Stimulated activated CD8-positive, alpha-beta memory T cell treated with anti-CD3 and anti-CD28 coated beads, Interleukin-4, amount 100 ng/mL, for 48 hours (primary cell): ENCODE results near the gene MYH7.
"Not testable (repeated sequence)": the region's sequence is repeated elsewhere in the genome, so short reads cannot be mapped to it uniquely, and the experiment has no call there.

Source experiments
- DNase-seq: peaks from one replicate; pipeline ENCODE4 v3.0.0-alpha.2; 2020

The MYH7 gene

DNA sequence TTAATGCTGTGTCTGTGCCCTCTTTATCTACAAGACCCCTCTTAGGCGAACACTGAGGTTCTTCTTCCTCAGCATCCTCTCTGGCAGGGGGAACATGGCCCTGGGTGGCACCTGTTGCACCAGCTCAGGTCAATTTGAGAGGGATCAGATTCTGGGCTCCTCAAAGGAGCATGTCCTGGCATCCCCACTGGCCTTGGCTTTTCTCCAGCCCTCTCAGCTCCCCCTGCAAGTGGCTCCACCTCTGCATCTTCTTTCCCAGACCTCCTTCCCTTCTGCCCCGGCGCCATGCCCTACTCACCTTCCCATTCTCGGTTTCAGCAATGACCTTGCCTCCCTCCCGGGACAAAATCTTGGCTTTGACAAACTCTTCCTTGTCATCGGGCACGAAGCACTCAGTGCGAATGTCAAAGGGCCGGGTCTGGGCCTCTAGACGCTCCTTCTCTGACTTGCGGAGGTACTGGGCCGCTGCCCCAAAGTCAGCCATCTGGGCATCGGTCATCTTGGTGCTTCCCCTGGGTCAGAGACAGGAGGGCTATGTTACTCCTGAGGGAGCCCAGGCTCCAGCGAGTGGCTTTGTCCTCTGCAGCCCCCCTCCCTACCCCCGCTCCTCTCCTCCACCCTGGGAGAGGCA is 28.6 kb downstream of the MYH7 start:
- DNase-seq, result no peak

DNA sequence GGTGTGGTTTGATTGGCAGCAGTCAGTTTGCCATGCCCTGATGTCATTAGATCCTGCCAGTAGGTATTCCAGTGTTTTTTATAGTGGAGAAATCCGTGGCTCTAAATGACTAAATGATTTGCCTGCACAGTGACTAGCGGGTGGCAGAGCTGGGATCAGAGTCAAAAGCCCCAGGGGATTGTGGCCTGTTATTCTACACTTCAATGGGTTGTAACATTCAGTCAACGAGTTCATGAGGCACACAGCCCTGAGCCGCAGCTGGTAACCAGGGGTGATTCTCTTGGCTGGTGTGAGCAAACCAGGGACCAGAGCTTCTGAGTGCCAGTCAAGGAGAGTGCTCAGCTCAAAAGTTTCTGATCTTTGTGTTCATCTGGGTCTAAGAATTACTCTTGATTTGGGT is 29.2 kb downstream of the MYH7 start:
- DNase-seq, result no peak

DNA sequence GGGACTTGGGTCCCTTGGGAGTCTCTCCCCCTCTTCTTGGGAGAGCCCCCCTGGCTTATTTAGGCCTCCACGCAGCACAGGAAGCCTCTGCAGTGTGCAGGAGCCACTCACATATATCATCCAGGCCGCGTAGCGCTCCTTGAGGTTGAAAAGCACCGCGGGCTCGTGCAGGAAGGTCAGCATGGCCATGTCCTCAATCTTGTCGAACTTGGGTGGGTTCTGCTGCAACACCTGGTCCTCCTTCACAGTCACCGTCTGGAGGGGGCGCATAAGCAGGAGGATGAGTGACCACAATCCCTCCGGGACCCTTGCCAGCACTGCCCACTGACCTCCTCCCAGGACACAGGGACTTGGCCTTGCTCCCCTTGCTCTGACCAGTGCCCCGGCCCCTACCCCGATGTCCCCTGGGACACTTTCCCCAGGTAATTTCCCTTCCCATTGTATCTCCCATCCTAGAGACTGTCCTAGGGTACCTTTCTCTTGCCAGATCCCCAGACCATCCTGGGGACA is 29.9 kb downstream of the MYH7 start:
- DNase-seq, result no peak

DNA sequence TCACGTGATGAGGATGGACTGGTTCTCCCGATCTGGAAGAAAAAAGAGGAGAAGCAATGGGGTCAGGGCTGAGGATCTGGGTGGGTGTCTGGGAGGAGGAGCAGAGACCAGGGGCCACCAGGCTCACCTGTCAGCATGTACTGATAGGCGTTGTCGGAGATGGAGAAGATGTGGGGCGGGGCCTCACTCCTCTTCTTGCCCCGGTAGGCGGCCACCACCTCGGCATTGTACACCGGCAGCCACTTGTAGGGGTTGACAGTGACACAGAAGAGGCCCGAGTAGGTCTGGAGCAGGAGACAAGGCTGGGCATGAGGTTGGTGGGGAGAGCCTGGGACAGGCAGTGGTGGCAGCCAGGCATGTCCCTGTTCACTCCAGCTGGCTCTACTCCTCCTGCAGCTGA is 30.4 kb downstream of the MYH7 start:
- DNase-seq, result no peak

DNA sequence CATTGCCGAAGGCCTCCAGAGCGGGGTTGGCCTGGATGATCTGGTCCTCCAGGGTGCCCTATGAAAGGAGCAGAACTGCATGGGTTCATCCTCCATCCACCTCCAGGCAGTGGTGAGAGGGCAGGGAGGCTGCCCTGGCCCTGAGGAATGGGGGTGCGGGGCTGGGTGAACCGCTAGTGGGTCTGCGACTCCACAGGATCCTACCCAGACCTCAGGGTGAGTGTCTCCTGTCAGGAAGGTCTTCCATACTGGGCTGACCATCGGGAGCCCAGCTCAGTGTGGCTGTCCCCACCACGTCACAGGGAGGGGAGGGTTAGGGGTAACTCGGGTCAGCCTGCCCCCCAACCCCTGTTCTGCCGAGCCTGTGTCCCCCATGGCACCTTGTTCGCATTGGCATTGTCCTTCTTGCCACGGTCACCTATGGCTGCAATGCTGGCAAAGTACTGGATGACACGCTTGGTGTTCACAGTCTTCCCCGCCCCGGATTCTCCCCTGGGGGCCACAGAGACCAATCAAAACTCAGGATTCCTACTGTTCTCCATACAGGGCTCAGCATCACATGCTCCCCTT is 31.0 kb downstream of the MYH7 start:
- no peak for DNase-seq

DNA sequence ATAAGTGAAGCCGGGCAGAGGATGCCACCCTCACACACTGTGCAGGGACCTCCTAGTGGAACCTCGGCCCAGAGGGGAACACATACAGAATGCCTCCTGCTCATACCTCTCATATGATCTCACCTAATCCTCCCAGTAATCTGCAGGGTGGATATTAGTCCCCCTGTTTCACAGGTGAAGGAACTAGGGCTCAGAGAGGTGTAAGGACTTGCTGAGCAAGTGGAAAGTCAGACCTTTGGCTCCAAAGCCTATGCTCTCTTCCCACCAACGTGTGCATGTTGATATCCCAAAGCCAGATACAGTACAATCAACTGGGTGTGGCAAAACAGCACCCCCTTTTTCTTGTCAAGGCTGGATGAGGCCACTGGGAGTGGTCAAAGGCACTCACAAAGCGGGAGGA is 31.6 kb downstream of the MYH7 start:
- no peak for DNase-seq

DNA sequence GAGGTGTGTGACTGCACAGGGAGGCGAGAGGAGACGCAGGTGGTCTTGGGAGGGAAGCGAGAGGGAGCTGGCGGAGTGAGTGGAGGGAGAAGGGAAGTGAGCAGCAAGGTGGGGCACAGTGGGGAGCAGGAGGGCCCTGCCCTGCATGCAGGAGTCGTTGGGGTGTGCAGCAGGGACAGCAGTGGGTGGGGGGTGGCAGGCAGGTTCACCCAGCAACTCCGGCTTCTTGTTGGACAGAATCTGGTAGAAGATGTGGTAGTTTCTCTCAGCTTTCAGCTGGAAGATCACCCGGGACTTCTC is 32.4 kb downstream of the MYH7 start:
- DNase-seq, result no peak

DNA sequence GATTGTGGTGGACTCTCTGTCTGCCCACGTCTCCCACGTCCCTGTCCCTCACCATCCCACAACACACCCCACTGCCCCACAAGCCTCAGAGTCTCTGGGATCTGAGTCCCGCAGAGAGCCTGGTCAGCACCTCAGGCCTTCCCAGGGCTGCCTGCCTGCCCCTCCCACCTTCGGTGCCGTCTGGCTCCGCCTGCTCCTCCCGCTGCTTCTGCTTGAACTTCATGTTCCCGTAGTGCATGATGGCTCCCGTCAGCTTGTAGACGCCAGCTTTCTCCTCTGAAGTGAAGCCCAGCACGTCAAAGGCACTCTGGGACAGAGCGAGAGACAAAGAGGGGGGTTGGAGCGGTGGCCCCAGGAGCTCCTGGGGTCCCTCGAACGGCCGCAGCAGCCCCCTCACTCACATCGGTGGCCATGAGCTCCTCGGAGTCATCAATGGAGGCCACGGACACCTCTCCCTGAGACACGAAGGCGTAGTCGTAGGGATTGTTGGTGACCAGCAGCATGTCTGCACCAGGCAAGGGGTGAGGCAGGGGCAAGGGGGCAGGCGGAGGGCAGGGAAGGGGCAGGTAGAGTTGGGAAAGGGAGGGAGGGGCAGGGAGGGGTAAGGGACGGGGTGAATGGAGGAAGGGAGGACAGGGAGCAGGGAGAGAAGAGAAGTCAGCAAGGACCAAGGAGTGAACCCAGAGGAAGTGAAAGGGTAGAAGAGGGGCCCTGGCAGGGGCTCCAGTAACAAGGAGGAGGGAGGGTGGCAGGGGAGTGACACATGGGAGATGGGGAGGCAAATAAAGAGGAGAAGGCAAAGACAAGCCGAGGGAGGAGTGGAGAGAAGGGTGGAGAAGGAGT is 32.9 kb downstream of the MYH7 start:
- DNase-seq, result no peak

DNA sequence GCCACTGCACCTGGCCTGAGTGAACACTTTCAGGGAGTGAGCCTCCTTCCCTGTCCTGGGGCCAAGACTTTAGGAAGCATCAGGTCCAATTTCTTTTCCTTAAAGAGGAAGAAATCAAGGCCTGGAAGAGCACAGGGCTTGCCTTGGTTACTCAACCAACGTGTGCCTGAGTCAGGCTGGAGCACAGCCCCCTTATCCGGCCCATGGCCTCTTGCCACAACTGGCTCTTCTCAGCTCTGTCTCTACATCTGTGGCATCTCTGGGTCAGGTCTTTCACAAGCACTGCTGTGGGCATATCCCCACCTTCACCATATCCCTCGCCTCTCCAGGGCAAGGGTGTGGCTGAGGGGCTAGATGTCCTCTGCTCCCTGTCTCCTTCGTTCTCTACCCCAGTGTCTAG is 34.2 kb downstream of the MYH7 start:
- DNase-seq, result no peak

DNA sequence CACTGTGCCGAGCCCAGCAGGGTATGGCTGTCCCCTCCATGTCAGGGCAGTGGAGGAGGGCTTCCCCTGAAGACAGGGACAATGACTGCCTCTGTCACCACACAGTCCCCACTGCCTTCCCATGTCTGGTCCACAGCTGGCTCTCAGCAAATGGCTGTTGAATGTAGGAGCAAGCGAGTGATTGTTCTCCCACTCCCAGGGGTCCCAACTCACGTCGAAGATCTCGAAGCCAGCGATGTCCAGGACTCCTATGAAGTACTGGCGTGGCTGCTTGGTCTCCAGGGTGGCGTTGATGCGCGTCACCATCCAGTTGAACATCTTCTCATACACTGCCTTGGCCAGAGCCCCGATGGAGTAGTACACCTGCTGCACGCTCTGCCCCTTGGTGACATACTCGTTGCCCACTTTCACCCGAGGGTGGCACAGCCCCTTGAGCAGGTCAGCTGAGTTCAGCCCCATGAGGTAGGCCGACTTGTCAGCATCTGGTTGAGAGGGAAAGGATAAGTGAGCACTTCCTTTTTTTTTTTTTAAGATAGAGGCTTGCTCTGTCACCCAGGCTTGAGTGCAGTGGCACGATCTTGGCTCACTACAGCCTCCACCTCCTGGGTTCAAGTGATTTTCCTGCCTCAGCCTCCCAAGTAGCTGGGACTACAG is 34.8 kb downstream of the MYH7 start:
- DNase-seq, result not testable (repeated sequence)

DNA sequence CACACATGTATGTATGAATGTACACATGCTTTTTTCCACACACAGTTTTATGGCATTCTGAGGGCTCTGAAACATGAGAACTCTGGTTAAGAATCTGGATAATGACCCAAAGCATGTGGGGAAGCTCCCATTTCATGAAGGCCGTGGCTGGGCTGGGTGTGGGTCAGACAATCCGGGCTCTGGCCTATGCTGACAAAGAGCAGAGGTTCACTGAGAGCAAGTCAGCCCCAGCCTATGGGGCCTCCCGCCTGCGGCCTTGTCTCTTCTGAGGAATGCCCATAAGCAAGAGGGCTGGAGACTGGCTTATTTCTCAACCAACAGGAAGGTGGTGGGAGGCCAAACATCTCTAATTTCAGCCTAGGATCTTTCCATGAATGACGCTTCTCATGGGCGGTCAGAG is 35.9 kb downstream of the MYH7 start:
- DNase-seq, result no peak

DNA sequence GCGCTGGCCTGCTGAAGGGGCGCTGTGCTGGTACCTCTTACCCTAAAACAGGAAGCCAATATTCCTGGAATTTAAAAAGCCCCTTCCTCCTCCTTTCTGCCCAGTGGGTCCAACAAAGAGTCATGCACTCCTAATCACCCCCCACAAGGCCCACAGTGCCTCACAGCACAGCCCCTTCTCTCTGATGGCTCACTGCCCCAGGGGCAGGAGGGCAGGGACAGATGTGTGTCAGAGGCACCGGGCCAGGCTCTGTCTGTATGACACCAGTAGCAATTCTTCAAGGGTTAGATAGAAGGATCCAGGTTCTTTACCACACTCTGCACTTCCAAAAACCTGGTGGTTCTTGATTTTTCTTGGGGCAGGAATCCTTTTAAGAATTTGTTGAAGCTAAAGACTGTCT is 36.3 kb downstream of the MYH7 start:
- DNase-seq, result no peak

DNA sequence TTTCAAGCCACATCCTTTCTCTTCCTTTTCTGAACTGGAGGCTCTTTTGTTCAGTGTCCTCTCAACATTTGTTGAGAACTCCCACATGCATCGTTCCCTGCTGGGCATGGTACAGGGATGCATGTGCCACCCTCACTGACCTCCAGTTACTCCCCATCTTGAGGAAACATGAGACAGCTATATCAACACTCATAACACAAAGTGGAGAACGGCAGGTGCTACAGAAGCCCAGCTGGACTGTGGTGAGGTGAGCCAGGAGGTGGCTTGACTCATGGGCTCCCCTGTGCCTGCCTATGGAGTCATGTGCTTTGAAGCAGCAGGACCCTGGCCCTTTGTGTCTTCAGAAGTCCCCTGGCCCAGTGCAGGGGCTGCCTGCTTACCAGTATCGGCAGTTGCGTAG is 37.1 kb downstream of the MYH7 start:
- no peak for DNase-seq

DNA sequence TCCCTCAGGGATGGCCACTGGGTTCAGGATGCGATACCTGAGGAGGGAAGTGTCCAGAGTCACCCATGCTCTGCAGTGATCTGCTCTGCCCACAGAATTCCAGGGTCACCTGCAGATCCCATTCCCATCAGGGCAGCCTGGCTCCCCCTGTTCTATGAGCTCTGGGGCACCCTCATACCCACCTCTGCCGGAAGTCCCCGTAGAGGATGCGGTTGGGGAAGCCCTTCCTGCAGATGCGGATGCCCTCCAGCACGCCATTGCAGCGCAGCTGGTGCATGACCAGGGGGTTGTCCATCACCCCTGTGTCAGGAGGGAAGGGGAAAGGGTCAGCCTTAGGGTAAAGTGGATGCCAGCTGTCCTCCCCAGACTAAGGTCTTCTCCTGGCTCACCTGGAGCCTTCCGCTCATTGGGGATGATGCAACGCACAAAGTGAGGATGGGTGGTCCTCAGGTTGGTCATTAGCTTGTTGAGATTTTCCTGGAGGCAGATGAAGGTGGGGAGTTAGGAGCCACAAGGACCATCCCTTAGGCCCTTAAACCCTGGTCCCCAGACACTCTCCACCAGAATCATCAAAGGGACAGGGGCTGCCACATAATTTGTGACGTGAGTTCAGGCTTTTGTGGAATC is 38.6 kb downstream of the MYH7 start:
- no peak for DNase-seq

DNA sequence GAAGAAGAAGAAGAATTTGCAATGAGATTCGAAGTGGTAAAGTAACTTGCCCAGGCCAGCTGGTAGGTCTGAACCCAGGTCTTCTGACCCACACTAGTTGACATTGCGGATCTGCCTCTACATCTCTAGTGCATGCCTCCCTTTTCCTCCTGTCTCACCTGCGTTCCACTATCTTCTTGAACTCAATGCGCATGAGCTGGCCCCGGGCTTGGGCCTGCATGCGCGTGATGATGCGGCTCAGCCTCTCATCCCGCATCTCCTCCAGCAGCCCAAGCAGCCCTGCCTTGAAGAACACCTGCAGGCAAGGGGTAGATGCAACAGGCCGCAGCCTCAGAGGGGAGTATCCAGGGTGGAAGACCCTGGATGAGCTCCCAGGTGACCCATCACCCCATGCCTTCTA is 39.3 kb downstream of the MYH7 start:
- DNase-seq, result no peak

DNA sequence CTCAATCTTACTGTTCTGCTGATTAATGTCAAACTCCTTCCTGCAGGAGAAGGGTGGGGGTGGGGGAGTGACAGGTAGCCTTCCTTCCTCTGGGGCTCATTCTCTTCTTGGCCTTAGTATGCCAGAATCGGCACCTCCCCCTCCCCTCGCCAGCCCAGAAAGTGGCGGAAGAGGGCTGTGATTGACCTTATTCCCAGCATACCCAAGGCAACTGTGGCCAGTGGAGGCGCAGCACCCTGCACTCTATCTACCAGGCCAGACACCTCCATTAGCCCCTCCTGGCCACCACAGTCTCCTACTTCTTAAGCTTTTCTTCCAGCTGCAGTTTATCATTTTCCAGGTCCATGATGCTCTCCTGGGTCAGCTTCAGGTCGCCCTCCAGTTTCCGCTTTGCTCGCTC is 42.8 kb downstream of the MYH7 start:
- DNase-seq, result no peak

DNA sequence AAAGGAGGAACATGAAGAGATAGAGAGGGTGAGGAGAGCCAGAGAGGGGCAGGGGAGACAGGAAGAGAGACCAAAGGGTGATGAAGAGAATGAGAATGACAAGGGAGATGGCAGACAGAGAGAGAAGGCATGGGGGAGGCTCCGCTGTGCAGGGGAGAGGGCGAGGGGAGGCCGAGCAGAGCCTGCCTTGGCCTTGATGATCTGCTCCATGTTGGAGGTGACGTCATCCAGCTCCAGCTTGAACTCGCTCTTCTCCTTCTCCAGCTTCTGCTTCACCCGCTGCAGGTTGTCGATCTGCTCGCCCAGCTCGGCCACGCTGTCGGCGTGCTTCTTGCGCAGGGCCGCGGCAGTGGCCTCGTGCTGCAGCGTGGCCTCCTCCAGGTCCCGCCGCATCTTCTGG is 45.6 kb downstream of the MYH7 start:
- not testable (repeated sequence) for DNase-seq

DNA sequence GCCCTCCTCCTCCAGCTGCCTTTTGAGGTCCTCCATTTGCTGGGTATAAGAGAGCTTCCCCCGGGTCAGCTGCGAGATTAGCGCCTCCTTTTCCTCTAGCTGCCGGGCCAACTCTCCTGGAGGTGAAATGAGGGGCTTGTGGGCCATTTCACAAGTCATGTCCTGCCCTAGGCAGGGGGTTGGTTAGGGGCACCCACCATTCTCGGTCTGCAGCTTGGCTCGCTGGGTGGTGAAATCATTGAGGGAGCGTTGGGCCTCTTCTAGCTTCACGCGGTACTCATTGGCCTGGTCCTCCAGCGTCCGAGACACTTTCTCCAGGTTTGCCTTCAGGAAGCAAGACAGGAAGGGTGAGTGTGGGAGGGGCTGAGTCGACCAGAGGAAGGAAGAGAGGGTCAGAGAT is 46.1 kb downstream of the MYH7 start:
- DNase-seq, result no peak

DNA sequence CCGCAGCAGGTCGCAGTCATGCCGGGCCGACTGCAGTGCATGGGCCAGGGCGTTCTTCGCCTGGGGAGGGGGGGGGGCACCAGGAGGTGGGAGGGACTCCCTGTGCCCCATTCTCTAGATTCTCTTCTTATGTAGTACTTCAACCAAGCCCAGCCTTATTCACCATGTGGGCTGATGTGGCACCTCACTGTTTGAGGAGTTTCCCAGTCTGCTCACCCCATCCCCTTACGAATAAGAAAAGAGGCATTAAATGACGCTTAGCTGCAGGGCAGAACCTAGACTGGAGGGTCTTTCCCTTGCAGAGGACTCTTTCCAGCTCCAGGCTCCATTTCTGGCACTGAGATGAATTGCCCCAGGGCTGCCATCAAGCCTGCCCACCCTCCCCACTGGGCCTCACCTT is 46.5 kb downstream of the MYH7 start:
- DNase-seq, result no peak

DNA sequence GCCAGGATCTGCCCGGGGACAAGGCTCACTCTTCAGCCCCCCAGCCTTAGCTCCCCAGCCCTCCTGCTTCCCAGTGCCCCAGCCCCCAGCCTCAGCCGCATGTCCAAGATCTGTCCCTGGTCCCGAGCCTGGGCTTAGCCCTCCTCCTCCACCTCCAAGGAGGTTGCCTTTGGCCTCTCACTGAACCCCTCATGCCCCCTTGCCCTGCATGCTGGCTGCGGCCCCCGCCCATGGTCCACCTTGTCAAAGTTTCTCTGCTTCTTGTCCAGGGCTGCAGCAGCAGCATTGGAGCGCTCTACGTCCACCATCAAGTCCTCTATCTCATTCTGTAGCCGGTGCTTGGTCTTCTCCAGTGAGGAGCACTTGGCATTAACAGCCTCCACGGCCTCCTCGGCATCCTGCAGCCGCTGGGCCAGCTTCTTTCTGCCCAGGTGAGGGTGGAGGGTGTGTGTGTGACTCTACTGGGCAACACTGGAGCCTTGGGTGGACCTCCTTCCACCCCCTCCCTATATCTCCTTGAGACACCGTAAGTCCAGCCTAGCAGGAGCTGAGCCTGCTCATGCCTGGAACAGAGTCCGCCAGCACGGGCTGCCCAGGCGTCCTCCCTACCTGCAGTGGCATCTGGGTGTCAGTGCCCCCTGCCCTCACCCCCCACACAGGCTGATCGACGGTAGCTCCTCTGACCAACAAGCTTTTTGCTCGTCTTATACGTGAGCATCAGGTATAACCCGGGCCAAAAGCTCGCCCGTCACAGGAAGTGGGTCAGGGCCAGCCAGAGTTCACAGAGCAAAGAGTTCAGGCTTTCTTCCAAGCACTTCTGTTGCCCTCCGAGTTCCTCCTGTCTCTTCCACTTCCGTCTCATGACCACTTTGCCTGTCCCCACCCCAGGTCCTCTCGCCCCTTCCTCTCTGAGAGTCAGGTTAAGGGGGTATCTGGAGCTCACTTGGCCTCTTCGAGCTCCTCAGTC is 47.3 kb downstream of the MYH7 start:
- DNase-seq, result no peak

DNA sequence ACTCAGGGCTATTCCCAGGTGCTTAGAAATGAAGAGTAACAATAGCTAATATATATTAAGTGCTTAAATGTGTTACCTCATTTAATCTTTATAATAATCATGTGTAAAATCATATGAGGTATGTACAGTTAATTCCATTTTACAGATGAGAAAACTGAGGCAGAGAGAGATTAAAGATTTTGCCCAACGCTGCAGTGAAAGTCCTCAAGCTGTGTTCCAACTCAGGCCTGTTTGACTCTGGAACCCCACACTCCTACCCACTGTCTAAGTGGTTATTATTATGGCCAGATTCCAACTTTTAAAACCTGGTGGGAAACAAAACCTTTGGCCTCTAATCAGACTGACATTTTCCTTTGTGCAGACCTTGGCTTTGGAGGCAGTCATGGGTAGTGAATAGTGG is 48.5 kb downstream of the MYH7 start:
- DNase-seq, result no peak

DNA sequence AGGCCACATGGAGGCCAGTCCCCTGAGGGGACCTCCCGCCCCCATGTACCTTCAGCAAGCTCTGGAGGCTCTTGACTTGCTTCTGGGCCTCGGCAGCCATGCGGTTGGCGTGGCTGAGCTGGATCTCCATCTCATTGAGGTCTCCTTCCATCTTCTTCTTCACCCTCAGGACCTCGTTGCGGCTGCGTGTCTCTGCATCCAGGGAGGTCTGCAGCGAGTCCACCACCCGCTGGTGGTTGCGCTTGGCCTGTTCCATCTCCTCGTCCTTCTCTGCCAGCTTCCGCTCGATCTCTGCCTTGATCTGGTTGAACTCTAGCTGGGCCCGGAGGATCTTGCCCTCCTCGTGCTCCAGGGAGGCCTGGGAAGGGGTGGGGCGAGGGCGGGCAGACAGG is 49.2 kb downstream of the MYH7 start:
- not testable (repeated sequence) for DNase-seq
